Stimulated activated CD4-positive, alpha-beta T cell treated with anti-CD3 and anti-CD28 coated beads, Interleukin-12 subunit alpha, Interleukin-12 subunit beta, amount 100 ng/mL, for 24 hours (primary cell): ENCODE data around the gene RAP1GAP2.

Experiments
- DNase-seq, 2 experiments: peaks; one replicate each; pipeline ENCODE4 v3.0.0-alpha.2; 2020; ENCODE audit warnings: low read depth in 2 of 2

RAP1GAP2 gene

DNA sequence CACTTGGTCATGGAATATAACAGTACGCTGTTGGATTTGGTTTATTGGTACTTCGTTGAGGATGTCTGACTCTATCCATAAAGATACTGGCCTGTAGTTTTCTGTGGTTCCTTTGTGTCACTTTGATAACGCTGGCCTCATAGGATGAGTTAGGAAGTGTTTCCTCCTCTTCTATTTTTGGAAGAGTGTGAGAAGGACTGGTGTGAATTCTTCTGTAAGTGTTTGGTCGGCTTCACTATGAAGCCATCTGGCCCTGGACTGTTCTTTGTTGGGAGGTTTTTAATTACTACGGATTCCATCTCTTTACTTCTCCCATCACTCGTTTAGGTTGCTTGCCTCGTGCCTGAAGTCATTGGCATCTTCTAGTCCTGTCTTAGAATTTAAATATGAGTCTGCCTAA, 149.9 kb downstream of the RAP1GAP2 start:
- DNase-seq, result no peak

DNA sequence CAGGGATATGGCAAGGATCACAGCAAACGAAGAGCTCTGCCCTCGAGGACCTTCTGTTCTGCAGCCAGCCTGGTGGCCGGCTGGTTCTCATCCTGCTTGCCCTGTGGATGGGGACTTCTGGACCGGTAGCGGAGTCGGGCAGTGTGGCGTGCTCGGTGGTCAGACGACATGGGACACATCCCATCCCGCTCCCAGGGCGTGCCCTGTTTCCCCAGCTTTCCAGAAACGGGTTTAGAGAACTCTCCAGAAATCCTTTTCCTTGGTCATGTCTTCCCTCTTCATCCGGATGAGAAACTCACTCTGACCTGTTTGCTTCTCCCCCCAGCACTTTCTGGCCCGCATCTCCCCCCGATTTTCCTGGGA, 151.3 kb downstream of the RAP1GAP2 start:
- no peak for DNase-seq

DNA sequence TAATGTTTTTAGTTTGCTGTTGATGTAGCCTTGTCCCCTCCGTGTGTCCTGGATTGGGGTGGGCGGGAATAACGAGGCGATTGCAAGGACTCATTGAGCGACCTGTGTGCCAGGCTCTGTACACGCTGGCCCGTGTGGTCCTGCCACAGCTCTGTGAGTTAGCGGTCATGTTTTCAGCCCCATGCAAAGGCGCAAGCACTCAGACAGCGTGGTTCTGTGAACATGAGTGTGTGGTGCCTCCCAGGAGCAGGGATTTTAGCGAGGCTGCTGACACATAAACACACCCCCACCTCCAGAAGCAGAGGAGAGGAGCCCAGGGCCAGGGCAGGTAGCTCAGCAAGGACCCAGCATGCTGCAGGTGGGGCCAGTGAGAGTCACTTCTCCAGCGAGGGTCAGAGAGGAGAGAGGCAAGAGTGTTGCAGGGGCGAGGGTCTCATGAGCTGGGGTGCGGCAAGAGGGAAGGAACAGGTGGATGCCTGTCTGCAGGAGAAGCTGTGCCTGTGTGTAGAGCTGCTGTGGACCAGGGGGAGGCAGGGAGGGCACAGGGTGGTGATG, 151.8 kb downstream of the RAP1GAP2 start:
- no peak for DNase-seq

GRCh38 chr17:2948721-2949468, 152.7 kb downstream of the RAP1GAP2 start:
- DNase-seq, result no peak

GRCh38 chr17:2949469-2950044, 153.3 kb downstream of the RAP1GAP2 start:
- no peak for DNase-seq

GRCh38 chr17:2950846-2951245, 154.6 kb downstream of the RAP1GAP2 start:
- DNase-seq, result no peak

- DNase-seq, result no peak
Measured at GRCh38 chr17:2952174-2952845, 156.1 kb downstream of the RAP1GAP2 start.

DNA sequence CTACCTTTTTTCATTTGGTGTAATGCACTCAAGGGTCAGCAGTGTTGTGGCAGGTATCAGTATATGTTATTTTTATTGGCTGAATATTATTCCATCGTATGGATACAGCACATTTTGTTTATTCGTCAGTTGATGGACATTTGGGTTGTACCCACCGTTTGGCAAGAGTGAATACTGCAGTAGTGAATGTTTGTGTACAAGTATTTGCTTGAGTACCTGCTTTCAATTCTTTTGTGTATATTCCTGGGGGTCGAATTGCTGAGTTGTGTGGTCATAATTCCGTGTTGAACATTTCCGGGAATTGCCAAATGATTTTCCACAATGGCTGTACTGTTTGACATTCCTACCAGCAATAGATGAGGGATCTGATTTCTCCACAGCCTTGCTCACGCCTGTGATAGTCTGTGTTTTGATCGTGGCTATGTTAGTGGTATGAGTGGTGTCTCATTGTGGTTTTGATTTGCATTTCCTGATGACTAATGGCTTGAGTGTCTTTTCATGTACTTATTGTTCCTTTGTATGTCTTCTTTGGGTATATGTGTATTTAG, 158.7 kb downstream of the RAP1GAP2 start:
- peak in 1 of 2 experiments; percentile 8 for DNase-seq

GRCh38 chr17:2955931-2956582, 159.8 kb downstream of the RAP1GAP2 start:
- no peak for DNase-seq

DNA sequence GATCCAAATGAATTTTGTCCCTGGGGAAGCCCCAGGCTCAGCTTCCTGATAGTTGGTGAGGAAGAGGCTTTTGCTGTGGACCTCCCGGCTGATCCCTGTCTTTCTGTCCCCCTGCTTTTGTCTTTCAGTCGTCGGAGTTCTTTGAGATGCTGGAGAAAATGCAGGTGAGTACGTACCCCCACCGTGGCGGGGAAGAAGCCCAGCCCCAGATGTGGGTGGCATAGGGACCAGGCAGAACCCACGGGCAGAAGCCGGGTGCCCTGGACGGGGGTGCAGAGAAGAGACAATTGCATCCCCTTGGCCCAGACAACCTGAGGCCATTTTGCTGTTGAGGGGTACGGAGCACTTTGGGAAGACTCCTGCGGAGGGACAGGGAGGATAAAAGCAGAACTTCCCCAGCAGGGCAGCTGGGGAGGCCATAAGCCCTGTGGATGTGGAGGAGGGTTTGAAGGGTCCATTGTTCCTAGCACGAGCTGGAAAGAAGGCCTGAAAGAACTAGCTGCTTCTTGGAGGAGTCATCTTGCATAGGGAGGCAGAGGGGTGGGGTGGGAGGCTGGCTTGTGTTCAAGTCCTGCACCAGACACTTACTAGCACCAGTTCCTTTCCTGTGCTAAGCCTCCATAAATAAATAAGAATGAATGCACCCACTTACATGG, 161.5 kb downstream of the RAP1GAP2 start:
- DNase-seq, result no peak

- no peak for DNase-seq
Measured at GRCh38 chr17:2958706-2959222, 162.5 kb downstream of the RAP1GAP2 start.

- DNase-seq, result no peak
Measured at GRCh38 chr17:2959371-2960130, 163.3 kb downstream of the RAP1GAP2 start.

DNA sequence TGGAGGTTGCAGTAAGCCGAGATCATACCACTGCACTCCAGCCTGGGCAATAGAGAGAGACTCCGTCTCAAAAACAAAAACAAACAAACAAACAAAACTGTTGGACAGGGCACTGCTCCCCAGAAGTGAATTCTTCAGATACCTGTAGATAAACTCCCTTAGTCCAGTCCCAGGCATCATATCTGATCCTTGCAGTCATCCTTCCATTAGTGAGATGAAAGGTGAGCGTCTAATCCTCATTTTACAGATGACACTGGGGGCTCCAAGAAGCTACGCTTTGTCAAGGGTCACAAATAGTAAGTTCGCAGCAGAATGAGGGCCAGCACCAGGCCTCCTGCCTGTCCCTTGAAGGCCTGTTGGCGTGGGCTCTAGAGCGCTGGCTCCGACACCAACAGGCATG, 165.2 kb downstream of the RAP1GAP2 start:
- no peak for DNase-seq

DNA sequence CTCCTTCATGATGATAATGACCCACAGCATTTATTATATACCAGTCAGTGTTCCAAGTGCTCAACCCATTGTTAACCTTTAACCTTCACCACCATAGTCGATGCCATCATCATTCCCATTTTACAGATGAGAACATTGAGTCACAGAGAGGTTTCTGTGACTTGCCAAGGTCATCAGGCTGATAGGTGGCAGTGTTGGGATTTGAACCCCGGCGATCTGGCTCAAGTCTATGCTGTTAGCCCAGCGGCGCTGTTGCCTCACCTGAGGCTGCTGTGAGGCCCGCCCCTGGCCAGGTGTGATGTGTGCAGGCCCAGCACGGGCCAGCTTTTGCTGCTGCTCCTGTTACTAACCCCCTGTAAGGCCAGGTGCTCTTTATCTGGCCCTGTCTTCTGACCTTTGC, 166.0 kb downstream of the RAP1GAP2 start:
- no peak for DNase-seq

DNA sequence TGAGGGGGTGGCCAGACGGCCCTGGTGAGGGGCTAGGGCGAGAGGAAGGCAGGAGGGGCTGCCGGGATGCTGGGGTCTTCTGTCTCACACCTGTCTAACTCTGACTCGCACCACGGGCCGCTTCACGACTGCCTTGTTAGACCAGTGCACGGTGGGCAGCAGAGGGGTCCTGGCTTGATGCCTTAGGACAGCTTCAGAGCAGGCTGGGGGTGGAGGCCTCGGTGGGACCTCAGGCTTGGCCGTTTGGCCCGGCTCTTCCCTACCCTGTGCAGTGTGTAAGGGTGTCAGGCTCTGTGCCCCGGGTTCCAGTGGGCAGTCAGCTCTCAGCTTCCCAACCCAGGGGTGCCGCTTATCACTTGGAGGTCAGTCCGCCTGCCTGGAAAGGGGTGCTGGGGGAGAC, 166.5 kb downstream of the RAP1GAP2 start:
- no peak for DNase-seq

DNA sequence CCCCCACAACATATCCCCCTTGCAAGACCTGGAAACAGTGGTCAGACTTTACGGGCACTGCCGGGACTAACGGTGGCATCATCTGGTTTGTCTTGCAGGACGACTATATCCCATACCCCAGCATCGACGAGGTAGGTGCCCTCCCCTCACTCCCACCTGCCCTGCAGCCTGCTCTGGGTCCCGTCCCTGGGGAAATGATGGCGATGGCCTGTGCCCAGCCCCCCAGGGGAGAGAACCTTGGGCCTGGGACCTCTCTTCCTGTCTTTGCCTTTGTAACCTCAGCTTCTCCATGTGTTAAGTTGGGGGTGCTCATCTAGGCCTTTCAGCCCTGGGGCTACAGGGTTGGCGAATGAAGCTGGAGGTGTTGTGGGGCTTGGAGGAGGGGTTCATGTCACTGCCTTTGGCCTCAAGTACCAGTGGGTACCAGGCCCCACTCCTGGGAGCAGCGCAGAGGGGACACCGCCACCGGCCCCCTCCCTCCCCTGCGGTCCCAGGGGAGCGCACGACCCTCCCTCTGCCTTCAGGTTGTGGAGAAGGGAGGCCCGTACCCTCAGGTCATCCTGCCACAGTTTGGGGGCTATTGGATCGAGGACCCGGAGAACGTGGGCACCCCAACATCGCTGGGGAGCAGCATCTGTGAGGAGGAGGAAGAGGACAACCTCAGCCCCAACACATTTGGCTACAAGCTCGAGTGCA, 167.2 kb downstream of the RAP1GAP2 start:
- DNase-seq, result no peak

GRCh38 chr17:2964028-2964356, 167.8 kb downstream of the RAP1GAP2 start:
- DNase-seq, result no peak

DNA sequence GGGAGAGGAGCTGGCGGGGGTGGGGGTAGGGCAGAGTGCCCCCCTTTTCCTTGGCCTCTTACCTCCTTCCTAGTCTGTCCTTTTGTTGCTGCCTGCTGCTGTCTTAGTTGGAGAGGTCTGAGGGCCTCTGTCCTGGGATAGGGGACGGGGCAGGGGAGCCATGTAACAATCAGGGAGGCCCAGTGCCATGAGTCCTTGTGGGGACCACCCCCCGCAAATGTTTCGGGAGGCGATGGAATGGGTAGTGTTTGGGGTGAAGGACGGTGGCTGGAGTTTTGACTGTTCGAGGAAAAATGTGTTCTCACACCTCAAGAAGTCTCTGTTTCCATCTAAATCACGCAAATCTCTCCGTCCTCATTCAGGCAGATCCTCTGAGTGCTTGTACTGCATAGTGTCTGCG, 168.1 kb downstream of the RAP1GAP2 start:
- no peak for DNase-seq

DNA sequence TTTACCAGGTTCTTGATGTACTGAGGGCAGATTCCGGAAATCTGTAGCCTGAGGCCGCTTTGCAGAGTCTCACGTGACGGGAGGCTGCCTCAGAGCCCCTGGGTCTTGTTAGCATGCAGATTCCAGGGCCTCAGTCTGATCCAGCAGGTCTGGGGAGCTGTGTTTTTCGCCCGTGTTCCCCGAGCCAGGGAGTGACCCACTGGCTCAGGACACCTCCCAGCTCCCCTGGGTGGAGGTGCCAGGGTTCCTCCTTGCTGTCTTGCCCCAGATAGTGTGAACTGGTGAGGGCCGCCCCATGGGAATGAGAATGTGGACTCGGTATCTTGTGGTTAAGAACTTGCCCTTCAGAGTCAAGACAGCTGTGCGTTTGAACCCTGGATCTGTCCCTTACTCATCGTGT, 168.6 kb downstream of the RAP1GAP2 start:
- no peak for DNase-seq
